GM18511 (cell line): Measurements from ENCODE around the gene RPL12.

Experiments
- ATAC-seq: cut with Tn5 transposase; IDR thresholded peaks from one replicate; pipeline ENCODE4 v1.9.1; 2021; ENCODE audit warnings: mild to moderate bottlenecking, moderate library complexity; ENCODE audit not compliant: unreplicated experiment

Gene RPL12

DNA sequence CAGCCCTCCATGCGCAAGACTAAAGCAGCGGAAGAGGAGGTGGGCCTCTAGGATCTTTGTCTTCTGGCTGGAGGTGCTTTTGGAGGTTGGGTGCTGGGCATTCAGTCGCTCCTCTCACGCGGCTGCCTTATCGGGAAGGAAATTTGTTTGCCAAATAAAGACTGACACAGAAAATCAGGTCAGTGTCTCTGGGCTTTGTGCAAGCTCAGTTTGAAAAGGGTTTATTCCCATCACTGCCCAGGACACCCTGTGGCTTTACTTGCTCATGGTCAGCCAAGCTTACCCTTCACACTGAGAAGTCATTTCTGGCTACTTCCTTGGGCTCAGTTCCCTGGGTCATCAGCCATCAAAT is 43.7 kb downstream of the RPL12 start:
- no peak for ATAC-seq

DNA sequence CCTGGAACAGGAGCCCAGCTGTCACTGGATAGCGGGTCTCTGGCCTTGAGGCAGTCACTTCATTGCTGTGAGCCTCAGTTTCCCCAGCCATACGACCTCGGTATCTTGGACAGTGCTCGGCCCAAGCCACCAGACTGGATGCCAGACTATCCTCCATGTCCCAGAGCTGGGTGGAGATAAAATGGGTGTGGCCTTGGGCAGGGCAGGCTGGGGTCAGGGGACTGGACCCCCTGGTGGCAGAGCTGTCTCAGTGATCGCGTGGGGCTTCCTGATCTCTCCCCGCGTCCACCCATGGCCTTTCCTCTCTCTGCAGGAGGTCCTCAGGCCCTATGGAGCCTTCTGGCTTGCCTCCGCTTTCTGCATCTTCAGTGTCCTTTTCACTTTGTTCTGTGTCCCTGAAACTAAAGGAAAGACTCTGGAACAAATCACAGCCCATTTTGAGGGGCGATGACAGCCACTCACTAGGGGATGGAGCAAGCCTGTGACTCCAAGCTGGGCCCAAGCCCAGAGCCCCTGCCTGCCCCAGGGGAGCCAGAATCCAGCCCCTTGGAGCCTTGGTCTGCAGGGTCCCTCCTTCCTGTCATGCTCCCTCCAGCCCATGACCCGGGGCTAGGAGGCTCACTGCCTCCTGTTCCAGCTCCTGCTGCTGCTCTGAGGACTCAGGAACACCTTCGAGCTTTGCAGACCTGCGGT is 44.3 kb downstream of the RPL12 start:
- ATAC-seq: no peak

DNA sequence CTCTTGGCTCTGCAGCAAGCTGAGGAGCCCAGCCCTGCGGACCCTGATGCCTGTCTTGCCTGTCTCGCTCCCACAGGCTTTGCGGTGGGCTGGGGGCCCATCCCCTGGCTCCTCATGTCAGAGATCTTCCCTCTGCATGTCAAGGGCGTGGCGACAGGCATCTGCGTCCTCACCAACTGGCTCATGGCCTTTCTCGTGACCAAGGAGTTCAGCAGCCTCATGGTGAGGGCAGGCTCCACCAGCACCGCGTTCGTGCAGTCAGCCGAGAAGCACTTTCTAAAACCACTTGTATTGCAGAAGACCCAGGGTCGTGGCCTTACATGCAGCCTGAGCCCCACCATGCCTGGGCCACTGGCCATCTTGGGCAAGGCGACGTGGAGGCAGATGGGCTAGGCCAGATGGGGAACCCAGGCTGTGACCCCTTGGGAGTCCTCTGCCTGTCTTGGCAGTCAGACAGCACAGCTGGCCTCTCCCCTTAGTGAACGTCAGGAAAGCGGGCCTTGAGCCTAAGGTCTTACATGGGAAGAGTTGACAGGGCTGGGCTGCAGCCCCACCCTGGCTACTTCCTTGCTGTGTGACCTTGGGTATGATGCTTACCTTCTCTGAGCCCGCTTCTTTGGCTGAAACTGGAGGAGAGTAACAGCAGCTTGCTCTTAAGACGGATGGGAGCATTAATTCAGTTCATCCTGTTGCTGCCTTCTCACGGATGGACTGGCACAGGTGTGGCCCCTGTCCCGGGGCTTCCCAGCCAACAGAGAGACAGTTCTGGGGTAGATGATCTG is 45.7 kb downstream of the RPL12 start:
- ATAC-seq: no peak

DNA sequence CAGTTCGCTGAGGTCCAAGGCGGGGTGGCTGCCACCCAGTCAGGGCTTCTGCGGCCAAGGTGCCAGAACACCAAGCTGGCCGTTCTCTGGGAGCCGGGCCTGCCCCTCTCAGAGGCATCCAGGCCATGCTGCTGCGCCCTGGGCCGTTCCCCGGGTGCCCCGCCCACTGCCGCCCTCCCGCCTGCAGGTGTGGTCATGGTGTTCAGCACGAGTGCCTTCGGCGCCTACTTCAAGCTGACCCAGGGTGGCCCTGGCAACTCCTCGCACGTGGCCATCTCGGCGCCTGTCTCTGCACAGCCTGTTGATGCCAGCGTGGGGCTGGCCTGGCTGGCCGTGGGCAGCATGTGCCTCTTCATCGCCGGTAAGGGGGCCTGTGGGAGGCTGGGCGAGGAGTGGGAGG is 46.6 kb downstream of the RPL12 start:
- no peak for ATAC-seq

DNA sequence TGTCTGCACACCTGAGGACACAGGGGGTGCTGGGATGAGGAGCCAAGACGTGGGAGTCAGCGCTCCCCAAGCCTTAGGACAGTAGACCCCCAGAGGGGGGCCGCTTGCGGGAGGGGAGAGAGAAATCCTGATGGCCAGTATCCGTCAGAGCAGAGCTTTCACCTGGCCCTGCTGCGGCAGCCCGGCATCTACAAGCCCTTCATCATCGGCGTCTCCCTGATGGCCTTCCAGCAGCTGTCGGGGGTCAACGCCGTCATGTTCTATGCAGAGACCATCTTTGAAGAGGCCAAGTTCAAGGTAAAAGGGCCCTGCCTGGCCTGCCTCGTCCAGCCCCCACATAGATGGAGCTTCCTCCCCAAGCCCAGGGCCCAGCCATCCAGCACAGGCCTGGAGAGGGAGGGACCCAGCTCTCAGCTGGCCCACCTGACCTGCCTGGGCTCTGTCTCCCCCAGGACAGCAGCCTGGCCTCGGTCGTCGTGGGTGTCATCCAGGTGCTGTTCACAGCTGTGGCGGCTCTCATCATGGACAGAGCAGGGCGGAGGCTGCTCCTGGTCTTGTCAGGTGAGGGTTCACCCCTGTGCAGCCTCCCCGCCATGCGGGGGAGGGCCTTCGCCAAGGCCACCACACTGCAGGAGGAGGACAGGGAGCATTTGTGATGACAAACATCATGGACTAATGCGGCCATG is 47.6 kb downstream of the RPL12 start:
- ATAC-seq: no peak

DNA sequence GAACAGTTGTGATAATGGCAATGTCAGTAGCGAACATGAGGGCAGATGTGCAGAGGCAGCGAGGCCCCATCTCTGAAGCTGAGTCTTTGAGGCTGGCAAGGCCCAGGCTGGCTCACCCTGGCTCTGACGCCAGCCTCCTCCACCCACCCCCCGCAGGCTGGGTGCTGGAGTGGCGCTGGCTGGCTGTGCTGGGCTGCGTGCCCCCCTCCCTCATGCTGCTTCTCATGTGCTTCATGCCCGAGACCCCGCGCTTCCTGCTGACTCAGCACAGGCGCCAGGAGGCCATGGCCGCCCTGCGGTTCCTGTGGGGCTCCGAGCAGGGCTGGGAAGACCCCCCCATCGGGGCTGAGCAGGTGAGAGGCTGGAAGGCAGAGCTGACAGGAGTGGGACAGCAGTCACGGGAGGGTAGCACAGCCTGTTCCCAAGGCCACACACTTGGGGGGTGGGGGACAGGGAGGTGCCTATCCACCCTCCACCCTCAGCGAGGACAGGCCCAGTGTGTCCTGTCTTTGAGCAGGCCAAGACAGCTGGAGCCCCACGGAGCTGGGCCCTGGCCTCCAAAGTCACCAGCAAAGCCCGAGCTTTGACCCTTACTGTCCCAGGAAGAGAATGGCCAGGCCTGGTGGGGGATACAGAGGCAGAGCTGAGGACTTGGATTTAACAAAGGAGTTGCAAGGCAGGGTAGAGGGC is 48.7 kb downstream of the RPL12 start:
- ATAC-seq: no peak

DNA sequence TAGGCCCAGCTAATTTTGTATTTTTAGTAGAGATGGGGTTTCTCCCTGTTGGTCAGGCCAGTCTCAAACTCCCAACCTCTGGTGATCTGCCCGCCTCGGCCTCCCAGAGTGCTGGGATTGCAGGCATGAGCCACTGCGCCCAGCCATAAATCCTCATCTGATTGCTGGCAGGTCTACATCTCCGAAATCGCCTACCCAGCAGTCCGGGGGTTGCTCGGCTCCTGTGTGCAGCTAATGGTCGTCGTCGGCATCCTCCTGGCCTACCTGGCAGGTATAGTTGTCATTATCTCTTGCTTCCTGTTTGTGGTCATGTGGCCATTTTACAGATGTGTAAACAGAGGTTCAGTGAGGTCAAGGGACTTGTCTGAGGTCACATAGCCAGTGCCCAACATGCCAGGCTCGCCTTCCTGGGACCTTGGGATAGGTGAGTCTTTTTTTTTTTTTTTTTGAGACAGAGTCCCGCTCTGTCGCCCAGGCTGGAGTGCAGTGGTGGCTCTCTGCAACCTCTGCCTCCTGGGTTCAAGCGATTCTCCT is 51.4 kb downstream of the RPL12 start:
- ATAC-seq: no peak

DNA sequence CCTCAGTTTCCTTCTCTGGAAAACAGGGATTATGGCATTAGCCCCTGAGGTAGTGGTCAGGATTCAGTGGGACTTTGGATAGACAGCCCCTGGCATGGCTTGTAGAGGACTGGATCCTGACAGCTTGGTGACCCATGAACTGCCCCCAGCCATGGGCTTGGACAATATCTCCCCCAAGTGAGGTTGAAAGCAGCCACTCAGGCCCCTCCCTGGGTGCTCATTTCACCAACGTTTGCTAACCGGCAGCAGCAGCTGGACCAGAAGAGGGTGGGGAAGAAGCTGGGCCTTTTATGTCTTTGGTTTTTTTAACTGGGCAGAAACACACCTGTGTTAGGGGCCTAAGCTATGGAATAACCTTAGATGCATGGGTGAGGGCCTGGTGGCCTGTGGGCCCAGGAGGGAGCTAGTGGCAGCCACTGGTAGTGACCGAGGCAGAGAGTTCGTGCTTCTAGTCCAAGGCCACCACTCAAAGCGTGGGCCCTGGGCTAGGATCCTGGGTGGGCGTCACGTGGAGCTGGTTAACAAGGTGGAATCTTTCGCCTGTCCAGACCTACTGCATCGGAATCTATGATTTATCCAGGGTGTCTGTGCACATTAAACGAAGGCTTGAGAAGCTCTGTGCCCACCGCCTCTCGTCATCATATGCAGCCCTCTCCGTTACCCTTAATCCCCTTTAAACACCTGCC is 52.3 kb downstream of the RPL12 start:
- ATAC-seq: no peak

DNA sequence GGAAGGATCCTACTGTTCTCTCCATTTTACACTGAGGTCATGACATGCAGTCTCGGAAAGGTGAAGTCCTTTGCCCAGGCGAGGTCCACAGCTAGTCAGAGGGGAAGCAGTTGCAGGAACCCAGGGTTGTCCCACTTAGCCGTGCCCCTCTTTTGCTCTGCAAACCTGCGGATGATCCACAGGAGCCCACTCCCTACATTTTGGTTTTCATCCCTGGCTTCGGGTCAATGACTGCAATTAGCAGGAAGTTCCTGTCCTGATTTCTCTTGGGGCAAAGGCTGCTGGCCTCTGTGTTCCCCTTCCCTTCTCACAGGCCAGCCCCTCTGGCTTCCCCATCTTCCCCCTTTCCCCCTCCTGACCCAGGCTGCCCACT is 52.9 kb downstream of the RPL12 start:
- ATAC-seq: no peak
